Keratinocyte (primary cell): ENCODE data around the gene SLC25A13. TPM values are rescaled to one million over a fixed set of nuclear protein-coding genes. Genes with fewer than 3 reads are reported as not detected.

Source experiments
- DNase-seq: peaks from one replicate; pipeline ENCODE4 v3.0.0-alpha.2; 2011; ENCODE audit warnings: low read depth, missing footprints, low spot score
- FAIRE-seq: peaks from 2 replicates; lab custom pipeline; 2011; peaks lifted over from hg19 to GRCh38; lab: Jason Lieb, UNC
- H2AFZ ChIP-seq: 2 replicates; pipeline ENCODE4 v1.6.0; 2012; ENCODE audit warnings: low read length, control low read depth, inconsistent platforms; ENCODE audit not compliant: control insufficient read depth
- H3K27ac ChIP-seq: 2 replicates; pipeline ENCODE4 v1.5.1; 2011; ENCODE audit warnings: low read length; ENCODE audit not compliant: control insufficient read depth, insufficient read depth
- H3K27me3 ChIP-seq: 3 replicates; pipeline ENCODE4 v1.6.0; 2011; ENCODE audit warnings: low read length; ENCODE audit not compliant: control insufficient read depth, insufficient read depth; ENCODE audit errors: extremely low read depth
- H3K36me3 ChIP-seq, 2 experiments: 2 replicates in 1 of 2; 3 replicates in 1 of 2; pipeline ENCODE4 v1.5.1; 2011; ENCODE audit warnings: low read length in 2 of 2, mild to moderate bottlenecking in 1 of 2; ENCODE audit not compliant: control insufficient read depth in 2 of 2, insufficient read depth in 2 of 2; ENCODE audit errors: extremely low read depth in 1 of 2
- H3K4me1 ChIP-seq: 3 replicates; pipeline ENCODE4 v1.5.1; 2011; ENCODE audit warnings: low read length; ENCODE audit not compliant: control insufficient read depth, insufficient read depth; ENCODE audit errors: extremely low read depth
- H3K4me2 ChIP-seq: 3 replicates; pipeline ENCODE4 v1.6.0; 2011; ENCODE audit warnings: low read depth, low read length; ENCODE audit not compliant: control insufficient read depth, insufficient read depth; ENCODE audit errors: extremely low read depth
- H3K4me3 ChIP-seq, 3 experiments: fragments of 200-600 bp in 1 of 3; sonication (generic) in 1 of 3; 2 replicates in 2 of 3; 3 replicates in 1 of 3; pipeline ENCODE4 v1.5.1; 2011 to 2016; ENCODE audit warnings: low read length in 3 of 3, mild to moderate bottlenecking in 3 of 3, control low read depth in 2 of 3, inconsistent platforms in 1 of 3, low read depth in 1 of 3, mixed read lengths in 1 of 3, mixed run types in 1 of 3, moderate library complexity in 1 of 3; ENCODE audit not compliant: control insufficient read depth in 2 of 3, insufficient read depth in 2 of 3; ENCODE audit errors: extremely low read depth in 1 of 3
- H3K79me2 ChIP-seq: 2 replicates; pipeline ENCODE4 v1.6.0; 2012; ENCODE audit warnings: low read length; ENCODE audit not compliant: control insufficient read depth, insufficient read depth
- H3K9ac ChIP-seq: 3 replicates; pipeline ENCODE4 v1.6.0; 2011; ENCODE audit warnings: low read length; ENCODE audit not compliant: control insufficient read depth, insufficient read depth; ENCODE audit errors: extremely low read depth
- H3K9me1 ChIP-seq: 3 replicates; pipeline ENCODE4 v1.6.0; 2011; ENCODE audit warnings: low read length; ENCODE audit not compliant: control insufficient read depth, insufficient read depth; ENCODE audit errors: extremely low read depth
- H3K9me3 ChIP-seq: 2 replicates; pipeline ENCODE4 v1.5.1; 2012; ENCODE audit warnings: low read depth, low read length; ENCODE audit not compliant: control insufficient read depth
- H4K20me1 ChIP-seq: 3 replicates; pipeline ENCODE4 v1.6.0; 2011; ENCODE audit warnings: low read length; ENCODE audit not compliant: control insufficient read depth, insufficient read depth; ENCODE audit errors: extremely low read depth
- EZH2 ChIP-seq: IDR thresholded peaks from one replicate; pipeline ENCODE4 v1.6.1; 2012; ENCODE audit warnings: inconsistent platforms, mild to moderate bottlenecking, low read length, moderate library complexity
- dilution Hi-C: fragments of 300-500 bp; cut with MboI; formaldehyde crosslinking; loops from one replicate; pipeline ENCODE4 v1.7.0; 2020; ENCODE audit warnings: low sequenced_read_pairs; ENCODE audit not compliant: extremely low pct_ligation_motif_present
- polyA plus RNA-seq, 5 experiments: library from polyadenylated mRNA; depleted of rRNA in 3 of 5; stranded (reverse) in 3 of 5; stranded (forward) in 1 of 5; unstranded in 1 of 5; fragments of >200 nt; gene quantifications; 1 replicate in 1 of 5; 2 replicates in 3 of 5; 3 replicates in 1 of 5; pipeline versions ENCODE4 v1.2.1 to v1.2.3, GENCODE V29; 2011 to 2012; ENCODE audit warnings: missing spikeins in 2 of 5, low read depth in 1 of 5, low replicate concordance in 1 of 5
- TF ChIP-seq, protein P1 (sequence below), 3 experiments: IDR thresholded peaks in 1 of 3; conservative IDR thresholded peaks in 1 of 3; optimal IDR thresholded peaks in 1 of 3; 2 replicates in 2 of 3; 3 replicates in 1 of 3; pipeline versions ENCODE3 to v1.5.1; 2011; ENCODE audit warnings: low read length in 3 of 3, mild to moderate bottlenecking in 3 of 3, moderate library complexity in 2 of 3, control low read depth in 1 of 3, inconsistent platforms in 1 of 3; ENCODE audit not compliant: insufficient read depth in 2 of 3; ENCODE audit errors: extremely low read depth in 1 of 3

SLC25A13 gene
- polyA plus RNA-seq, 1 donor (not counting 4 experiments of a cell fraction or from before 2014, with no cell fraction given): 29.4 TPM

DNA sequence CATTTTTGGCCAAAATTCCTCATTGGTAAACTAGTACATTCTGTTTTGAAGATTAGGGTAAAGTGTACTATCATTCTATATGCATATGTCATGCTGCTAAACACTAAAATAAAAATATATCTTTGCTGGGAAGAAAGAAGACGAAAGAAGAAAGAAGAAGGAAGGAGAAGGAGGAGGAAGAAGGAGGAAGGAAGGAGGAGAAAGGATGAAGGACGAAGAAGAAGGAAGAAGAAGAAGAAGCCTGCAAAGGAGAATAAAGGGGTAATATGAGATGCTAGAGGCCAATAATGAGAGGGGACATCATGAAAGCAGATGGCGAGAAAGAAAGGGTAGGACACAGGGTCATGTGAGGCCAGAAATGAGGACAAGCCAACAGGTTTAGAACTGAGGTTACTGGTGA is 8.0 kb downstream of the SLC25A13 start:
- H3K27ac ChIP-seq: no peak overlapping the region
- peaks cover 16% of the 10 kb centered on the region for H3K4me1 ChIP-seq
- peaks cover 52% of the 10 kb centered on the region for H3K79me2 ChIP-seq

DNA sequence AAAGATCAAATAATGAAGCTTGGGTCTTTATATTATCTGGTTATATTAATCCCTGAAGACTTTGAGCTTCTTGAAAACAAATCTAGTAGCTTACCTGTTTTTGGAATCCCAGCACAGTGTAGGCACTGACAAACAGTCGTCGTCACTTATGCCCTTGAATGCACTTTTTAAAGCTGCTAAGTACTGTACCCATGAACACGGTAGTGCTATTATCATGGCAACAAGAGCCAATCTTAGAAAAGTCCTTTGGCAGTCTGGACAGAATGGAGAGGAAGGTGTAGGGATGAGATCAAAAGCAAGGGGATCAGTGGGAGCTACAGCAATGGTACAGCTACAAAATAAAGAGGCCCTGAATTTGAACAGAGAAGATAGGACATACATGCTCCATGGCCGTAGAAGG is 9.4 kb downstream of the SLC25A13 start:
- peaks cover 16% of the 10 kb centered on the region for H3K4me1 ChIP-seq
- DNase-seq (no peak), FAIRE-seq (no peak)
- H3K36me3 ChIP-seq: peaks cover 1 to 13% of the 10 kb centered on the region in 2 experiments
- TF ChIP-seq EZH2: no peak
- TF ChIP-seq, protein P1, sequence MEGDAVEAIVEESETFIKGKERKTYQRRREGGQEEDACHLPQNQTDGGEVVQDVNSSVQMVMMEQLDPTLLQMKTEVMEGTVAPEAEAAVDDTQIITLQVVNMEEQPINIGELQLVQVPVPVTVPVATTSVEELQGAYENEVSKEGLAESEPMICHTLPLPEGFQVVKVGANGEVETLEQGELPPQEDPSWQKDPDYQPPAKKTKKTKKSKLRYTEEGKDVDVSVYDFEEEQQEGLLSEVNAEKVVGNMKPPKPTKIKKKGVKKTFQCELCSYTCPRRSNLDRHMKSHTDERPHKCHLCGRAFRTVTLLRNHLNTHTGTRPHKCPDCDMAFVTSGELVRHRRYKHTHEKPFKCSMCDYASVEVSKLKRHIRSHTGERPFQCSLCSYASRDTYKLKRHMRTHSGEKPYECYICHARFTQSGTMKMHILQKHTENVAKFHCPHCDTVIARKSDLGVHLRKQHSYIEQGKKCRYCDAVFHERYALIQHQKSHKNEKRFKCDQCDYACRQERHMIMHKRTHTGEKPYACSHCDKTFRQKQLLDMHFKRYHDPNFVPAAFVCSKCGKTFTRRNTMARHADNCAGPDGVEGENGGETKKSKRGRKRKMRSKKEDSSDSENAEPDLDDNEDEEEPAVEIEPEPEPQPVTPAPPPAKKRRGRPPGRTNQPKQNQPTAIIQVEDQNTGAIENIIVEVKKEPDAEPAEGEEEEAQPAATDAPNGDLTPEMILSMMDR (optimal IDR thresholded peaks at IDR 0.05 in 1 of 3, IDR thresholded peaks at IDR 0.05 in 1 of 3, conservative IDR thresholded peaks at IDR 0.05 in 1 of 3; ENCODE audit: extremely low read depth in 1 of 3, insufficient read depth in 2 of 3, low read length in 3 of 3): no peak
- no peak overlapping the region for H3K9ac ChIP-seq
- H3K9me1 ChIP-seq: no peaks in the 10 kb centered on the region
- dilution Hi-C loops: no loop called here
- no peak overlapping the region for H3K4me3 ChIP-seq
- no peaks in the 10 kb centered on the region for H3K9me3 ChIP-seq
- no peak overlapping the region for H3K27ac ChIP-seq
- no peaks in the 10 kb centered on the region for H4K20me1 ChIP-seq
- H3K79me2 ChIP-seq: peaks cover 41% of the 10 kb centered on the region
- H3K27me3 ChIP-seq: no peaks in the 10 kb centered on the region
- H2AFZ ChIP-seq: no peak overlapping the region
- H3K4me2 ChIP-seq: no peak overlapping the region

More for the DNA sequence above, 8.0 kb downstream of the SLC25A13 start:
- no peak for TF ChIP-seq EZH2
- TF ChIP-seq, protein P1 (optimal IDR thresholded peaks at IDR 0.05 in 1 of 3, IDR thresholded peaks at IDR 0.05 in 1 of 3, conservative IDR thresholded peaks at IDR 0.05 in 1 of 3; ENCODE audit: extremely low read depth in 1 of 3, insufficient read depth in 2 of 3, low read length in 3 of 3): no peak
- peak overlapping the region; percentile 52 for H3K4me2 ChIP-seq
- dilution Hi-C loops: no loop called here
- H2AFZ ChIP-seq: no peak overlapping the region
- H3K27me3 ChIP-seq: no peaks in the 10 kb centered on the region
- H3K4me3 ChIP-seq: no peak overlapping the region
- H4K20me1 ChIP-seq: no peaks in the 10 kb centered on the region
- DNase-seq: no peak
- no peaks in the 10 kb centered on the region for H3K9me3 ChIP-seq
- FAIRE-seq: no peak
- no peak overlapping the region for H3K9ac ChIP-seq
- no peaks in the 10 kb centered on the region for H3K9me1 ChIP-seq
- peaks cover 1 to 12% of the 10 kb centered on the region in 2 experiments for H3K36me3 ChIP-seq
